KMS-11 (cell line): Measurements from ENCODE around the gene DCP2.
"Not testable (repeated sequence)": the region's sequence is repeated elsewhere in the genome, so short reads cannot be mapped to it uniquely, and the experiment has no call there.

Experiments
- H2AFZ ChIP-seq: fragments of 200-600 bp; sonication (generic); 2 replicates; pipeline ENCODE4 v1.6.1; 2016; ENCODE audit warnings: antibody characterized with exemption, mixed run types, low read depth
- H3K27ac ChIP-seq: fragments of 200-600 bp; sonication (generic); 2 replicates; pipeline ENCODE4 v1.6.1; 2016; ENCODE audit warnings: mild to moderate bottlenecking, mixed run types
- H3K27me3 ChIP-seq: fragments of 200-600 bp; sonication (generic); 2 replicates; pipeline ENCODE4 v1.6.1; 2017; ENCODE audit warnings: mild to moderate bottlenecking, low read depth, mixed run types, moderate library complexity; ENCODE audit not compliant: insufficient read depth
- H3K36me3 ChIP-seq: fragments of 200-600 bp; sonication (generic); 2 replicates; pipeline ENCODE4 v1.6.1; 2017; ENCODE audit warnings: mild to moderate bottlenecking, mixed run types; ENCODE audit not compliant: insufficient read depth
- H3K4me1 ChIP-seq: fragments of 200-600 bp; sonication (generic); 2 replicates; pipeline ENCODE4 v1.6.1; 2016; ENCODE audit warnings: mild to moderate bottlenecking, low read depth, mixed run types; ENCODE audit not compliant: poor library complexity, severe bottlenecking
- H3K4me2 ChIP-seq: fragments of 200-600 bp; sonication (generic); 2 replicates; pipeline ENCODE4 v1.7.0; 2016; ENCODE audit warnings: mild to moderate bottlenecking, mixed run types
- H3K4me3 ChIP-seq: fragments of 200-600 bp; sonication (generic); IDR thresholded peaks from 2 replicates; pipeline ENCODE4 v1.6.1; 2017; ENCODE audit warnings: low read depth, low read length, mixed read lengths; ENCODE audit not compliant: insufficient read depth
- H3K79me2 ChIP-seq: fragments of 200-600 bp; sonication (generic); 2 replicates; pipeline ENCODE4 v1.6.1; 2016; ENCODE audit warnings: low read depth, mixed run types; ENCODE audit not compliant: insufficient read depth
- H3K9ac ChIP-seq: fragments of 200-600 bp; sonication (generic); 2 replicates; pipeline ENCODE4 v1.6.1; 2016; ENCODE audit warnings: mild to moderate bottlenecking, mixed run types
- H4K20me1 ChIP-seq: fragments of 200-600 bp; sonication (generic); 2 replicates; pipeline ENCODE4 v1.6.1; 2016; ENCODE audit warnings: mild to moderate bottlenecking, mixed run types; ENCODE audit not compliant: insufficient read depth
- CTCF ChIP-seq: fragments of 200-600 bp; sonication (generic); conservative IDR thresholded peaks from 2 replicates; pipeline ENCODE4 v1.6.1; 2017; ENCODE audit warnings: low read depth, mild to moderate bottlenecking, antibody characterized with exemption, low read length, moderate library complexity, mixed read lengths

DCP2 gene

DNA sequence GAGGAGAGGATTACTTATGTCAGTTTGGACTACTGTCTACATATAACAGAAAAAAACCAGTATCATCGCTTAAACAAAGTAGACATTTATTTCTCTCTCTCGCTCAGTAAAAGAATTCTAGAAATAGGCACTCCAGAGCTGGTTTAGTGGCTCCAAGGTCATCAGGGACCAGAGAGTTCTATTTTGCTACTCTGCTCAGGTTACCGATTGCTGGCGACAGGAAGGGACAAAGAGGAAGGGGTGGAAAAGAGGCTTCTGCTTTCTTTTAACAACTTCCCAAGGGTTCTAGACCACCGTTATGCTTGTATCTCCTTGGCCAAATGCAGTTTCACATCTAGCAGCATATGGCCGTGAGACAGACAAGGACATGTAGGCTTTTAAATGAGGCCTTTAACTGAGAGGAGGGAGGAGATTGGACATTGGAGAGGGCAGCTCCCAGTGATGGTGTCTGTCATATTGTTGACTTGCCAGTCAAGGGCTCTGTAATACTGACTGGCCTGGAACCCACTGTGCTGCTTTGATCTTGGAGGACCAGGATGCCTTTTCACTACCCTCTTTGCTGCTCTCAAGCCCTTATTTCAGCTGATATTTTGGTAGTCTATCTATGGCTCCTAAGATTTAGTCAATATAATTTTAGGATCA lies 15.6 kb upstream of the DCP2 start:
- H2AFZ ChIP-seq: no peak overlapping the region
- no peaks in the 10 kb centered on the region for H3K27me3 ChIP-seq
- H3K36me3 ChIP-seq: no peaks in the 10 kb centered on the region
- peaks cover 10% of the 10 kb centered on the region for H3K4me1 ChIP-seq
- H3K27ac ChIP-seq: no peak overlapping the region
- TF ChIP-seq CTCF: no peak
- H3K4me3 ChIP-seq: no peak overlapping the region
- no peak overlapping the region for H3K4me2 ChIP-seq
- H3K9ac ChIP-seq: no peak overlapping the region
- no peaks in the 10 kb centered on the region for H3K79me2 ChIP-seq
- no peaks in the 10 kb centered on the region for H4K20me1 ChIP-seq

DNA sequence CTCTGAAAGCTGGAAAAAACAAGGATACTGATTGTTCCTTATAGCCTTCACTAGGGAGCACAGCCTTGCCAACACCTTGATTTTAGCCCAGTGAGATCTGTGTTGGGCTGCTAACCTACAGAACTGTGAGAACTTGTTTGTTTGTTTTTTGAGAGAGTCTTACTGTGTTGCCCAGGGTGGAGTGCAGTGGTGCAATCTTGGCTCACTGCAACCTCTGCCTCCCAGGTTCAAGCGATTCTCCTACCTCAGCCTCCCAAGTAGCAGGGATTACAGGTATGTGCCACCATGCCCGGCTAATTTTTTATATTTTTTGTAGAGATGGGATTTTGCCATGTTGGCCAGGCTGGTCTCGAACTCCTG lies 13.2 kb upstream of the DCP2 start:
- not testable (repeated sequence) for H4K20me1 ChIP-seq, H3K36me3 ChIP-seq, H3K27ac ChIP-seq, H2AFZ ChIP-seq, H3K4me3 ChIP-seq, H3K4me1 ChIP-seq, H3K79me2 ChIP-seq, H3K4me2 ChIP-seq, H3K9ac ChIP-seq, H3K27me3 ChIP-seq

DNA sequence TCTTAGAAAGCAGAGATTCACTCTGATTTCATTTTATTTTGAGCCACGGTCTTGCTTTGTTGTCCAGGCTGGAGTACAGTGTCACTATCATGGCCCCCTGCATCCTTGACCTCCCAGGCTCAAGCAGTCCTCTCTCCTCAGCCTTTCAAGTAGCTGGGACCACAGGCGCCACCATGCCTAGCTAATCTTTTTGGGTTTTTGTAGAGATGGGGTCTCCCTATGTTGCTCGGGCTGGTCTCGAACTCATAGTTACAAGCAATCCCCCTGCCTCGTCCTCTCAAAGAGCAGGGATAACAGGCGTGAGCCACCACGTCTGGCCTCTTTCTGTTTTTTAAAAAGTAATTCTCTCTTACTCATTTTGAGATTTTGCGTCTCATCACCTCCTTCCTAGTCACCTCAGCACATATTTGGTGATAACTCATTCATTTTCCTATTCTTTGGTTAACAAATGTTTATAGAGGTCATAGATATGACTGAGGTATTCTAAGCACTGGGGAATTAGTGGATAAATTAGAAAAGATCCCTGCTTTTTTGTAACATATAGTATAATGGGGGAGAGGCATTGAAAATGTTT lies 10.8 kb upstream of the DCP2 start:
- peaks cover 30% of the 10 kb centered on the region for H3K4me1 ChIP-seq
- no peak overlapping the region for H3K4me3 ChIP-seq
- no peaks in the 10 kb centered on the region for H3K27me3 ChIP-seq
- H3K9ac ChIP-seq: no peak overlapping the region
- H3K27ac ChIP-seq: no peak overlapping the region
- H2AFZ ChIP-seq: no peak overlapping the region
- no peak for TF ChIP-seq CTCF
- no peaks in the 10 kb centered on the region for H3K79me2 ChIP-seq
- no peak overlapping the region for H3K4me2 ChIP-seq
- no peaks in the 10 kb centered on the region for H3K36me3 ChIP-seq
- no peaks in the 10 kb centered on the region for H4K20me1 ChIP-seq

- no peaks in the 10 kb centered on the region for H3K79me2 ChIP-seq
- no peak overlapping the region for H3K27ac ChIP-seq
- peaks cover 30% of the 10 kb centered on the region for H3K4me1 ChIP-seq
- no peak for TF ChIP-seq CTCF
- H3K27me3 ChIP-seq: no peaks in the 10 kb centered on the region
- H3K4me3 ChIP-seq: no peak overlapping the region
- no peak overlapping the region for H3K4me2 ChIP-seq
- H4K20me1 ChIP-seq: no peaks in the 10 kb centered on the region
- no peaks in the 10 kb centered on the region for H3K36me3 ChIP-seq
- H2AFZ ChIP-seq: no peak overlapping the region
- H3K9ac ChIP-seq: no peak overlapping the region
Measured at GRCh38 chr5:112967520-112968083, 9.0 kb upstream of the DCP2 start.
